Thymus (tissue), 11 donors: ENCODE results near the gene ENGASE. TPM values are rescaled to one million over a fixed set of nuclear protein-coding genes. Genes with fewer than 3 reads are reported as not detected.
A peak's percentile ranks its signal among the peaks of the same experiment; 100 is the strongest.

Experiments used
- DNase-seq, 9 donors: peaks; one replicate each; pipeline ENCODE4 v3.0.0-alpha.2; 2013; ENCODE audit warnings: low spot score in 9 of 9, low read depth in 6 of 9, missing footprints in 1 of 9
- H3K27ac ChIP-seq, 2 donors: one replicate each; pipeline ENCODE4 v1.5.1; 2013; ENCODE audit warnings: control low read depth in 1 of 2, low read depth in 1 of 2, low read length in 1 of 2, mild to moderate bottlenecking in 1 of 2, moderate library complexity in 1 of 2
- H3K27me3 ChIP-seq, 2 donors: one replicate each; pipeline ENCODE4 v1.5.1; 2013; ENCODE audit warnings: low read length in 1 of 2; ENCODE audit not compliant: control insufficient read depth in 2 of 2, insufficient read depth in 1 of 2
- H3K36me3 ChIP-seq, 2 donors: one replicate each; pipeline ENCODE4 v1.5.1; 2013; ENCODE audit warnings: low read length in 1 of 2, mild to moderate bottlenecking in 1 of 2, moderate library complexity in 1 of 2; ENCODE audit not compliant: control insufficient read depth in 2 of 2, insufficient read depth in 2 of 2
- H3K4me1 ChIP-seq, 2 donors: one replicate each; pipeline ENCODE4 v1.5.1; 2013; ENCODE audit warnings: low read length in 2 of 2; ENCODE audit not compliant: control insufficient read depth in 2 of 2, insufficient read depth in 2 of 2
- H3K4me3 ChIP-seq, 2 donors: one replicate each; pipeline ENCODE4 v1.5.1; 2013; ENCODE audit warnings: low read length in 2 of 2, control low read depth in 1 of 2, mild to moderate bottlenecking in 1 of 2
- H3K9me3 ChIP-seq, 2 donors: one replicate each; pipeline ENCODE4 v1.5.1; 2013; ENCODE audit warnings: low read length in 1 of 2, mild to moderate bottlenecking in 1 of 2; ENCODE audit not compliant: control insufficient read depth in 2 of 2, insufficient read depth in 1 of 2
- WGBS: extraction: QIAGEN DNeasy Blood & Tissue Kit; methylation state at CpG from one replicate; pipeline ENCODE4 v1.1.7; 2013; 5-methylcytosine and 5-hydroxymethylcytosine counted together
- polyA plus RNA-seq: library from polyadenylated mRNA; stranded (reverse); fragments of 200-250 nt; gene quantifications from one replicate; pipeline ENCODE4 v1.2.3, GENCODE V29; 2013
- total RNA-seq: library from RNA; stranded (reverse); fragments of 120-200 nt; gene quantifications from one replicate; pipeline ENCODE4 v1.2.4, GENCODE V29; 2013
- donor health status: healthy.

Gene ENGASE
- total and polyA plus RNA-seq, 2 donors: 11.2 to 71.1 TPM

DNA sequence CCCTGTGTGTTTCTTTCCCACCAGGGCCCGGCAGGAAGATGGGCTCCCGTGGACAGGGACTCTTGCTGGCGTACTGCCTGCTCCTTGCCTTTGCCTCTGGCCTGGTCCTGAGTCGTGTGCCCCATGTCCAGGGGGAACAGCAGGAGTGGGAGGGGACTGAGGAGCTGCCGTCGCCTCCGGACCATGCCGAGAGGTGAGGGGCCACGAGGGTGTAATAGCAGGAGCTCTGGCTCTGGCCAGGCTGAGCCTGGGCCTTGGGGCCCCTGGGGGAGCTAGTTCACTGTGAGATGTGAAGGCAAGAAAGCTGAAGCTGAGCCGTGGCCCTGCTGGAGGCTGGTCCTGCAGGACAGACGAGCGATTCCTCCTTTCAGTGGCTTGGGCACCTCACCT is 30.7 kb upstream of the ENGASE start:
- no peak for DNase-seq
- 86% methylated on average over 12 of the region's 12 CpGs for WGBS
- no peaks in the 10 kb centered on the region for H3K4me1 ChIP-seq

DNA sequence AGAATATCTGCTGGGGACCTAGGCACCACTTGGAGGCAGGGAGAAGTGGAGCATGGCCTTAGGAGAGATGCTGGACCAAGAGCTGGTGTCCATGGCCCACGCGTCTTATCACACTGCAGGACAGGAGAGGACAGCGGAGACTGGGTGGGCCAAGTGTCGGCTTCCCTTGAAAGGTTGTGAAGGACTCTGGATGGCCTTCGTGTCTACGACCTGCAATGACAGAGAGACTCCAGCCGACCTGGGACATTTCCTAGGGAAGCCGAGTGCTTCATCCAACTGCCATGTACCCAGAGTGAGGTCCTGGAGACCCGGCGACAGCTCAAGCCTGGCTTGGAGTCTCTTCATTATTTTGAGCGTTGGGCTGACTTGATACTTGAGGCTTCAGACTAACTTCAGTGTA is 30.2 kb upstream of the ENGASE start:
- 95% methylated on average over 11 of the region's 11 CpGs for WGBS
- Histone ChIP-seq H3K4me3 (no peak overlapping the region), H3K4me1 (no peaks in the 10 kb centered on the region), H3K36me3 (no peaks in the 10 kb centered on the region), H3K9me3 (no peaks in the 10 kb centered on the region), H3K27ac (no peak overlapping the region), H3K27me3 (peaks cover 0 to 8% of the 10 kb centered on the region in 2 donors)
- DNase-seq: no peak

More for the DNA sequence above, 30.7 kb upstream of the ENGASE start:
- Histone ChIP-seq H3K4me3 (no peak overlapping the region), H3K27me3 (peaks cover 0 to 8% of the 10 kb centered on the region in 2 donors), H3K36me3 (no peaks in the 10 kb centered on the region), H3K9me3 (no peaks in the 10 kb centered on the region), H3K27ac (no peak overlapping the region)

DNA sequence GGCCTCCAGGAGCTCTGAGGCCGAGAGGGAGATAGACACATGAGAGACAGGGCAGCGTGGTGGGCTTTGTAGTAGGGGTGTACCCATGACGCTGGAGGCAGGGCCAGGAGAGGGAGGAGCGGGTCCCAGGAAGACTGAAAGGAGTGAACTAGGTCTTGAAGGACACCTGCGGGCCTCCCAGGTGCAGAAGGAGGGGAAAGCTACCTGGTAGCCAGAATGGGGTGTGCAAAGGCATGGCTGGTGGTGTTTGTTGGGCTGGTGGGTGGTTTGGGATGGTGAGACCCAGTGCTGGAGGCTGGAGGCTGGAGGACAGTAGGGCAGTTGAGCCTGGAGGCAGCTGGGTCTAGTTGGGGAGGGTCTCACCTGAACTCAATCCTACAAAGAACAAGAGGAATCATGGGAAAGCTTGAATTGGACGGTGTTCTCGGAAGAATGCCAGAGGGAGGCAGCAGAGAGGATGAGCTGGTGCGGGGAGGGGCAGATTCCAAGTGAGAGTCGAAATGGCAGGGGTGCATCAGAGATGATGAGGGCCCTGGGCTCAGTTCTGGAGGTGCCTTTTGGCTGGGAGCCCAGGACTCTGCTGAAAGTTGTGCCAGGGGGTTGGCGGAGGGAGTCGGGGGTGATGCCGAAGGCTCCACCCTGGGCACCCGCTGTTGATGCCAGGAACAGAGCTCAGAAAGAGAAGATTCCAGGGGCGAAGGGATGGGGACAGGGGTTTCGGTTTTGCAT is 29.5 kb upstream of the ENGASE start:
- peaks cover 0 to 9% of the 10 kb centered on the region in 2 donors for H3K27me3 ChIP-seq
- H3K4me3 ChIP-seq: no peak overlapping the region
- no peak for DNase-seq
- no peaks in the 10 kb centered on the region for H3K9me3 ChIP-seq
- 92% methylated on average over 15 of the region's 15 CpGs for WGBS
- no peaks in the 10 kb centered on the region for H3K36me3 ChIP-seq
- no peak overlapping the region for H3K27ac ChIP-seq
- no peaks in the 10 kb centered on the region for H3K4me1 ChIP-seq

DNA sequence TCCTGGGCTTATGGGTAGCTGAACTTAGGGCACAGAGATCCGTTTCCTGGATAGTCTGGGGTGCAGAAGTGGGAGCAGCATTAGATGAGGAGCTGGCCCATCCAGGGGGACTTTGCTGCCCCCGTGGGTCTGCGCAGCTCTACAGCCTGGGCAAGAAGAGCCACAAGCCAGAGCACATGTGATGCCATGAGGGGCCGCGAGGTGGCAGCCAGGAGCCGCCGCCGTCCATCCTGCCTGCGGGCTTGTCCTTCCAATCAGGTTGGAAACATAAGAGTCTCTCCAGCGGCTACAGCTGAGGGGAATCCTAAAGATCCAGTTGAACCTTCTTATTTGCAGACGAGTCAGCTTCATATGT is 28.8 kb upstream of the ENGASE start:
- Histone ChIP-seq H3K4me1 (no peaks in the 10 kb centered on the region), H3K4me3 (no peak overlapping the region), H3K9me3 (no peaks in the 10 kb centered on the region), H3K27me3 (peaks cover 0 to 9% of the 10 kb centered on the region in 2 donors), H3K27ac (no peak overlapping the region), H3K36me3 (no peaks in the 10 kb centered on the region)
- 4% methylated on average over 11 of the region's 11 CpGs for WGBS
- peak in 4 of 9 donors; percentile 15 to 64 (median 50) for DNase-seq

DNA sequence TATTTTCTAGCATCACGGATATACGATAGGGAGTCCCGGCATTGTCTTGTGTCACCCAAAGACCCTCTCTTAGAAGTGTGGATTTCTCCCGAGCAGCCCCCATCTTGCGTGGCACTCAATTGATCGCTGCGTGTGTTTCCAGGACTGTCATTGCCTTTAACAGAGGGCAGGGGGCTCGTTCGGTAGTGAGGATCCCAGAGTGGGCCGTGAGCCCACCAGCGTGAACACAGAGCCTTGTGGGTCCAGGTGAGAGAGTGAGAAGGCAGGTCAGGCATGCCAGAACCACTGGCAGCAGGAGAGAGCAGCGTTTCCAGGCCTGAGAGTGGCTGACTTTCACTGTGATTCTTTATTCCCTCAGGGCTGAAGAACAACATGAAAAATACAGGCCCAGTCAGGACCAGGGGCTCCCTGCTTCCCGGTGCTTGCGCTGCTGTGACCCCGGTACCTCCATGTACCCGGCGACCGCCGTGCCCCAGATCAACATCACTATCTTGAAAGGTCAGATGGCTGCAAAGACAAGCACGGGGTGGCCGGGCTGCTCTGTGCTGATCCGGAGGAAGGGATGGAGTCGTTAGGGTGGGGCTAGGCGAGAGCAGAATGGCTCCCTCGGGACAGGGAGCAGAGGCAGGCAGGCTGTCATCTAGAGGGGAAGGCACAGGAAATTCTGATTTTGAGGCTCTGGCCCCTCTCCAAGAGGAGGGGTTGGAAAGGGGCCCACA is 28.3 kb upstream of the ENGASE start:
- H3K4me1 ChIP-seq: no peaks in the 10 kb centered on the region
- 87% methylated on average over 25 of the region's 25 CpGs for WGBS
- no peaks in the 10 kb centered on the region for H3K9me3 ChIP-seq
- DNase-seq: no peak
- no peak overlapping the region for H3K4me3 ChIP-seq
- peaks cover 0 to 9% of the 10 kb centered on the region in 2 donors for H3K27me3 ChIP-seq
- no peak overlapping the region for H3K27ac ChIP-seq
- H3K36me3 ChIP-seq: no peaks in the 10 kb centered on the region

DNA sequence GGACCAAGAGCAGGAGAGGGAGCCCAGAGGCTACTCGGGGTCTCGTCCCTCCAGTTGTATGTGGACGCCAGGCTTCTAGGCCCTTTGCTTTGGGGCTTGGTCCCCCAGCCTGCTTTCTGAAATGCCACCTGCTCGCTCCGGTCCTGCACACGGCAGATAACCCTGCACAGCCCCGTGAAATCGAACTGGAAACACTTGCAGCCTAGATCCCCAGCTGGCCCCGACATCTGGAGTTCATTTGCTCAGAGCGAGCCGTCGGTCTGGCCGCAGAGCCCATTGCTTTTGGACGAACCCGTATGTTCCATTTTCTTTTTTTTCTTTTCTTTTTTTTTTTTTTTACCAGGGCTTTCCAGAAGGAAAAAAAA is 27.7 kb upstream of the ENGASE start:
- H3K27me3 ChIP-seq: peaks cover 0 to 9% of the 10 kb centered on the region in 2 donors
- no peak overlapping the region for H3K27ac ChIP-seq
- 96% methylated on average over 15 of the region's 15 CpGs for WGBS

DNA sequence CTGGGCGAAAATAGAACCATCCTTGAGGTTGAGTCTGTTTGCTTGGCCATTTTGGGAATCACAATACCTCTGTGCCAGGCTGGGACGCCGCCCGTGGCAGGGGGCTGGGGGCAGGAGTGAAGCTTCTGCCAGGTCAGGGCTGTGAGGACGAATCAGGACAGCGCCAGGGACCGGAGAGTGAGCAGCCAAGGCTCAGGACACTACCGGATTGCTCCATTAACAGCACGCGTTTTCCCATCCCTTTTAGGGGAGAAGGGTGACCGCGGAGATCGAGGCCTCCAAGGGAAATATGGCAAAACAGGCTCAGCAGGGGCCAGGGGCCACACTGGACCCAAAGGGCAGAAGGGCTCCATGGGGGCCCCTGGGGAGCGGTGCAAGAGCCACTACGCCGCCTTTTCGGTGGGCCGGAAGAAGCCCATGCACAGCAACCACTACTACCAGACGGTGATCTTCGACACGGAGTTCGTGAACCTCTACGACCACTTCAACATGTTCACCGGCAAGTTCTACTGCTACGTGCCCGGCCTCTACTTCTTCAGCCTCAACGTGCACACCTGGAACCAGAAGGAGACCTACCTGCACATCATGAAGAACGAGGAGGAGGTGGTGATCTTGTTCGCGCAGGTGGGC is 27.2 kb upstream of the ENGASE start:
- no peak overlapping the region for H3K4me3 ChIP-seq
- H3K27ac ChIP-seq: no peak overlapping the region
- H3K9me3 ChIP-seq: no peaks in the 10 kb centered on the region
- H3K27me3 ChIP-seq: peaks cover 0 to 9% of the 10 kb centered on the region in 2 donors
- no peaks in the 10 kb centered on the region for H3K36me3 ChIP-seq
- 97% methylated on average over 30 of the region's 30 CpGs for WGBS
- no peaks in the 10 kb centered on the region for H3K4me1 ChIP-seq
- no peak for DNase-seq

More for the DNA sequence above, 27.7 kb upstream of the ENGASE start:
- no peak for DNase-seq
- no peaks in the 10 kb centered on the region for H3K4me1 ChIP-seq
- no peak overlapping the region for H3K4me3 ChIP-seq
- H3K36me3 ChIP-seq: no peaks in the 10 kb centered on the region
- no peaks in the 10 kb centered on the region for H3K9me3 ChIP-seq

DNA sequence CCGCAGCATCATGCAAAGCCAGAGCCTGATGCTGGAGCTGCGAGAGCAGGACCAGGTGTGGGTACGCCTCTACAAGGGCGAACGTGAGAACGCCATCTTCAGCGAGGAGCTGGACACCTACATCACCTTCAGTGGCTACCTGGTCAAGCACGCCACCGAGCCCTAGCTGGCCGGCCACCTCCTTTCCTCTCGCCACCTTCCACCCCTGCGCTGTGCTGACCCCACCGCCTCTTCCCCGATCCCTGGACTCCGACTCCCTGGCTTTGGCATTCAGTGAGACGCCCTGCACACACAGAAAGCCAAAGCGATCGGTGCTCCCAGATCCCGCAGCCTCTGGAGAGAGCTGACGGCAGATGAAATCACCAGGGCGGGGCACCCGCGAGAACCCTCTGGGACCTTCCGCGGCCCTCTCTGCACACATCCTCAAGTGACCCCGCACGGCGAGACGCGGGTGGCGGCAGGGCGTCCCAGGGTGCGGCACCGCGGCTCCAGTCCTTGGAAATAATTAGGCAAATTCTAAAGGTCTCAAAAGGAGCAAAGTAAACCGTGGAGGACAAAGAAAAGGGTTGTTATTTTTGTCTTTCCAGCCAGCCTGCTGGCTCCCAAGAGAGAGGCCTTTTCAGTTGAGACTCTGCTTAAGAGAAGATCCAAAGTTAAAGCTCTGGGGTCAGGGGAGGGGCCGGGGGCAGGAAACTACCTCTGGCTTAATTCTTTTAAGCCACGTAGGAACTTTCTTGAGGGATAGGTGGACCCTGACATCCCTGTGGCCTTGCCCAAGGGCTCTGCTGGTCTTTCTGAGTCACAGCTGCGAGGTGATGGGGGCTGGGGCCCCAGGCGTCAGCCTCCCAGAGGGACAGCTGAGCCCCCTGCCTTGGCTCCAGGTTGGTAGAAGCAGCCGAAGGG is 26.4 kb upstream of the ENGASE start:
- 95% methylated on average over 41 of the region's 41 CpGs for WGBS
- Histone ChIP-seq H3K4me1 (no peaks in the 10 kb centered on the region), H3K4me3 (no peak overlapping the region), H3K27ac (no peak overlapping the region), H3K27me3 (peaks cover 0 to 9% of the 10 kb centered on the region in 2 donors), H3K36me3 (no peaks in the 10 kb centered on the region), H3K9me3 (no peaks in the 10 kb centered on the region)
- DNase-seq: no peak
